NCI-H2196 treated with DMSO at 0.1 percent for 48 hours (cell line): Measurements from ENCODE around the gene ARID4B.

ENCODE experiments used
- DNase-seq: peaks from one replicate; lab custom pipeline; 2025; ENCODE audit not compliant: unreplicated experiment; lab: John Stamatoyannopoulos, UW

ARID4B gene

GRCh38 chr1:235130766-235131270 lies 197.2 kb downstream of the ARID4B start:
- DNase-seq, result no peak

- DNase-seq, result no peak
Measured at GRCh38 chr1:235129774-235130570, 198.0 kb downstream of the ARID4B start.

- peak; percentile 76 for DNase-seq
Measured at GRCh38 chr1:235128456-235129328, 199.3 kb downstream of the ARID4B start, which contains the start of gene TOMM20. TOMM20 (minus strand) TSS chr1:235128837; CDS start chr1:235128715, 122 bp downstream.

GRCh38 chr1:235127732-235128455 lies 200.1 kb downstream of the ARID4B start:
- DNase-seq, result no peak

GRCh38 chr1:235127203-235127602 lies 200.8 kb downstream of the ARID4B start:
- no peak for DNase-seq

GRCh38 chr1:235124665-235125064 lies 203.3 kb downstream of the ARID4B start:
- DNase-seq, result no peak

- no peak for DNase-seq
Measured at GRCh38 chr1:235124111-235124510, 203.9 kb downstream of the ARID4B start.

GRCh38 chr1:235122348-235122747 lies 205.6 kb downstream of the ARID4B start:
- no peak for DNase-seq
